22Rv1 (cell line): ENCODE data around the gene ANKRD33B.

ENCODE experiments used
- H3K27ac ChIP-seq: fragments of 450-650 bp; 2 replicates; pipeline ENCODE4 v1.5.1; 2017
- ZFX ChIP-seq: fragments of 450-650 bp; IDR thresholded peaks from 2 replicates; pipeline ENCODE4 v1.6.1; 2017; ENCODE audit warnings: antibody characterized with exemption, borderline replicate concordance
- TF ChIP-seq, protein P1 (sequence below): fragments of 450-650 bp; IDR thresholded peaks from 2 replicates; pipeline ENCODE4 v1.5.1; 2017; ENCODE audit warnings: mild to moderate bottlenecking

The ANKRD33B gene

DNA sequence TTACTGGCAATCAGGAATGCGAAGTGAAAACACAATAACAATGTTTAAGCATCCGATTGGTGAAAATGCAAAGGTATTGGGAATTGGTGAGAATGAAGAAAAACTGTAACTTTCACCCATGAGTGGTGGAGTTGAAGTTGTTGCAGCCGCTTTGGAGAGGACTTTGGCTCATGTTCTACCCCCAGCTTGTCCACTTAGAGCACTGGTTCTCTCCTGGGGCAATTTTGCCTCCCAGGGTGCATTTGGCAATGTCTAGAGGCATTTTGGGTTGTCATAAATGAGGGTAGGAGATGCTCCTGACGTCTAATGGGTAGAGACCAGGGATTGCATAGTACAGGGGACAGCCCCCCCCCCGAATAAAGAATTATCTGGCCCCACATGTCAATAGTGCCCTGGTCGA is 46.2 kb downstream of the ANKRD33B start:
- H3K27ac ChIP-seq = no peak overlapping the region
- TF ChIP-seq, protein P1, sequence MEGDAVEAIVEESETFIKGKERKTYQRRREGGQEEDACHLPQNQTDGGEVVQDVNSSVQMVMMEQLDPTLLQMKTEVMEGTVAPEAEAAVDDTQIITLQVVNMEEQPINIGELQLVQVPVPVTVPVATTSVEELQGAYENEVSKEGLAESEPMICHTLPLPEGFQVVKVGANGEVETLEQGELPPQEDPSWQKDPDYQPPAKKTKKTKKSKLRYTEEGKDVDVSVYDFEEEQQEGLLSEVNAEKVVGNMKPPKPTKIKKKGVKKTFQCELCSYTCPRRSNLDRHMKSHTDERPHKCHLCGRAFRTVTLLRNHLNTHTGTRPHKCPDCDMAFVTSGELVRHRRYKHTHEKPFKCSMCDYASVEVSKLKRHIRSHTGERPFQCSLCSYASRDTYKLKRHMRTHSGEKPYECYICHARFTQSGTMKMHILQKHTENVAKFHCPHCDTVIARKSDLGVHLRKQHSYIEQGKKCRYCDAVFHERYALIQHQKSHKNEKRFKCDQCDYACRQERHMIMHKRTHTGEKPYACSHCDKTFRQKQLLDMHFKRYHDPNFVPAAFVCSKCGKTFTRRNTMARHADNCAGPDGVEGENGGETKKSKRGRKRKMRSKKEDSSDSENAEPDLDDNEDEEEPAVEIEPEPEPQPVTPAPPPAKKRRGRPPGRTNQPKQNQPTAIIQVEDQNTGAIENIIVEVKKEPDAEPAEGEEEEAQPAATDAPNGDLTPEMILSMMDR = no peak
- TF ChIP-seq ZFX = no peak

DNA sequence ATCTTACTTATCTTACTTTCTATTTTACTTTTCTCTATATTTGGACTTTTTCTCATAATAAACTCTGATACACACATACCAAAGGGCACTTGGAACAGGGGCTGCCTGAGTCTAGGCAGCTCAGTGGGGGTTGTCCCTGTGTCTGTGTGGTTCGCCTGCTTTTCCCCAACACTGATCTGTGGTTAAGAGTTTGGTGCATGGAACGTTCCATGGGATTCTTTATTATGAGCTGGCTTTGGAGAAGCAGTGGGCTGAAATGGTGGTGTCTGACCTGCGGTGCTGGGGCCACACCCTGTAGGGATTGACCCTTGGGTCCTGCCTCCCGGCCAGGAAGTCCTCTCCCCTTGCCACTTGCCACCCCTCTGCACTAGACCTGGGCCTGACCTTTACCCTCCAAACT is 47.4 kb downstream of the ANKRD33B start:
- H3K27ac ChIP-seq = no peak overlapping the region
- TF ChIP-seq, protein P1 = no peak
- no peak for TF ChIP-seq ZFX

DNA sequence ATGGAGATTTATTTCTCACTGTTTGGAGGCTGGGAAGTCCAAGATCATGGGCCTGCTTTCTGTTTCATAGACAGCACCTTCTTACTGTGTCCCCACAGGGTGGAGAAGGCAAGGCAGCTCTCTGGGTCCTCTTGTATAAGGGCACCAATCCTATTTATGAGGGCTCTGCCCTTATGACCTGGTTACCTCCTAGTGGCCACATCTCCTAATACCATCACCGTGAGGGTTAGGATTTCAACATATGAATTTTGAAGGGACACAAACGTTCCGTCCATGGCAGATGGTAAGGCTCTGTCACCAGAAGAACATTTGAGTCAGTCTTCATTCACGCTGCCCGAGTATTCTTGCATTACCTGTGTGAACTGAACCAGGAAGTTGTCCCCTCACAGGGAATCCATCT is 48.4 kb downstream of the ANKRD33B start:
- TF ChIP-seq ZFX = no peak
- TF ChIP-seq, protein P1 = no peak
- no peak overlapping the region for H3K27ac ChIP-seq

DNA sequence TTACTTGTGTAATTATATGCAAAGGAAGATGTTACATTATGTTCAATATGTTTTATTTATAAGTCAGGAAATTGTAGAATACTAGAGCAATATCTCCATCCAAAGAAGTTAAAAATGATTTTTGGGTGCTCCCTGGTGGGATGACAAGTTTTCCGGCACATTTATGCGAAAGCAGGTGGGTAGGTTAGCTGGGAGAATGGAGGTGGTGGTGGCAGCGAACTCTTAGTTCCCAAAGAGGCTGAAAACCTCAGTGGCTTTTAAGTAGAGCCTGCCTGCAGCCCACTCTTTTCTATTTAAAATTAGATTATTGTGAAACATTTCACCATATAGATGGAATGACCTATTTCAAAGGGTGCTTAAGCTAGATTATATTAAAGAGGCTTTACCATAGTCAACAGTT is 51.8 kb downstream of the ANKRD33B start:
- no peak for TF ChIP-seq ZFX
- TF ChIP-seq, protein P1 = no peak

DNA sequence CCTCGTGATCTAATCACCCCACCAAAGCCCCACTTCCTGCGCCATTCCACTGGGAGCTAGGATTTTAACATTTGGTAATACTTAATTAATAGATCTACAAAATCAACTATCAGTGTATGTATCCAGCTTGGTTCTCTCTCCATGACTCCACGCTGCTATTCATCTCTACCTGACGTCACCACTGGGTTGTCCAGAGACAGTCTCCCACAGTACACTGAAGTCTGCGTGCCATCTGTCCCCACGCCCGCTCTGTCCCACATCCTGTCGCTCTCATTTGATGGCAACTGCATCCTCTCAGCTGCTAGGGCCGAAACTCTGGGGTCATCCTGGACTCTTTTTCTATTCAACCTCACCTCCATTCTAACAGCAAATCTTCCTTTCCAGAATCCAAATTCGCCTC is 53.2 kb downstream of the ANKRD33B start:
- TF ChIP-seq, protein P1 = no peak
- TF ChIP-seq ZFX = no peak
- no peak overlapping the region for H3K27ac ChIP-seq

More for the DNA sequence above, 51.8 kb downstream of the ANKRD33B start:
- H3K27ac ChIP-seq = no peak overlapping the region

DNA sequence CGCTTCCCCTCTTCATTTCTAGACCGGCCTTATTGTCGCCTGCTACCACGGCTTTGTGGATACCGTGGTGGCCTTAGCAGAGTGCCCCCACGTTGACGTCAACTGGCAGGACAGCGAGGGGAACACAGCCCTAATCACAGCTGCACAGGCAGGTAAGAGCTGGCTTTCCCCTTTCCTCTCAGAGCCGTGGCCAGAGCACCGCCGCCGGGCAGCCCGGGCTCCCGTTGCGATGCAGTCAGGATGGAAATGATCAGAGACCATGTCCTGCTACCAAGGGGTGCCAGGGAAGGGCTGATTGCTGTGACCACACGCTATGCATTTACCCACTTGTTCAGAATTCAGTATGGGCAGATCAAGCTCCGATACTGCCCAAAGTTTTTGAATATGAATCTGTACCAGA is 54.4 kb downstream of the ANKRD33B start:
- no peak overlapping the region for H3K27ac ChIP-seq
- TF ChIP-seq, protein P1 = no peak
- no peak for TF ChIP-seq ZFX

DNA sequence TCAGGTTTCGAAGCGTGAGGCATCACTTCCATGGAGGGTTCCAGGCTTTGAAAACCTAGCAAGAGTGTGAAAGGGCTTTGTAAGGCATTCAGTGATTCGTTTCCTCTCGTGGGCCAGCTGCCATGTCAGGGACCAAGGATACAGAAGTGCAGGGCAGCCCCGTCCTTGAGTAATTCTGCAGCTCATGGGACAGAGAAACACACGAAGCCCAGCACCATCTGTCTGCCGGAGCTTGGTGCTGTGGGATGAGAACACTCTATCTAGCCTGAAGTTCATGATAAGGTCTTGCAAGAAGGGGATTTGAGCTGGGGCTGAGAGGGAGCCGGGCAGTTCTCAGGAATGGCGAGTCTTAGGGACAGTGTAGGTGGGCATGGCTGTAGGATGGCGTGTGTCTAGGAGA is 55.8 kb downstream of the ANKRD33B start:
- no peak for TF ChIP-seq ZFX
- TF ChIP-seq, protein P1 = no peak
- no peak overlapping the region for H3K27ac ChIP-seq
